PC-9 (cell line): ENCODE results near the gene ALG12. TPM values are rescaled to one million over a fixed set of nuclear protein-coding genes. Genes with fewer than 3 reads are reported as not detected.

Experiments used
- BruUV-seq: library from RNA; stranded (reverse); fragments of 400-500 nt; replicated peaks from 2 replicates; lab custom pipeline; 2021; lab: Mats Ljungman, UMichigan
- CTCF ChIA-PET: fragments of 300-600 bp; sonication (Branson Sonifier 250); formaldehyde crosslinking; loops from one replicate; lab custom pipeline; 2022; ENCODE audit warnings: antibody characterized with exemption; lab: Charles Lee
- POLR2A ChIA-PET: fragments of 300-600 bp; sonication (Branson Sonifier 250); formaldehyde crosslinking; loops from one replicate; lab custom pipeline; 2022; ENCODE audit warnings: antibody characterized with exemption; ENCODE audit not compliant: unreplicated experiment; lab: Charles Lee
- DNase-seq, 2 experiments: peaks; one replicate each; pipeline versions ENCODE4 v3.0.0 to v3.0.0-alpha.2; 2015 to 2022; ENCODE audit warnings: mixed read lengths in 1 of 2
- H2AFZ ChIP-seq: fragments of 200-600 bp; sonication (generic); 2 replicates; pipeline ENCODE4 v1.8.1; 2017; ENCODE audit warnings: antibody characterized with exemption
- H3F3A ChIP-seq: fragments of 200-600 bp; sonication (generic); 2 replicates; pipeline ENCODE4 v1.8.1; 2017; ENCODE audit warnings: antibody characterized with exemption, mild to moderate bottlenecking, low read depth; ENCODE audit not compliant: insufficient read depth
- H3K27ac ChIP-seq: fragments of 200-600 bp; sonication (generic); 2 replicates; pipeline ENCODE4 v1.6.1; 2016; ENCODE audit warnings: mixed run types
- H3K27me3 ChIP-seq: fragments of 200-600 bp; sonication (generic); 2 replicates; pipeline ENCODE4 v1.6.1; 2016; ENCODE audit warnings: low read depth, mixed run types; ENCODE audit not compliant: insufficient read depth
- H3K36me3 ChIP-seq: fragments of 200-600 bp; sonication (generic); 2 replicates; pipeline ENCODE4 v1.6.1; 2016; ENCODE audit warnings: low read depth, mixed run types
- H3K4me1 ChIP-seq: fragments of 200-600 bp; sonication (generic); replicated peaks from 2 replicates; pipeline ENCODE4 v1.6.1; 2016; ENCODE audit warnings: mixed run types; ENCODE audit not compliant: insufficient read depth
- H3K4me2 ChIP-seq: fragments of 200-600 bp; sonication (generic); 2 replicates; pipeline ENCODE4 v1.6.1; 2017; ENCODE audit warnings: mixed run types
- H3K4me3 ChIP-seq: fragments of 200-600 bp; sonication (generic); 2 replicates; pipeline ENCODE4 v1.6.1; 2016; ENCODE audit warnings: mixed run types
- H3K79me2 ChIP-seq: fragments of 200-600 bp; sonication (generic); 2 replicates; pipeline ENCODE4 v1.6.1; 2017; ENCODE audit warnings: low read depth, mixed run types
- H3K9me2 ChIP-seq: fragments of 200-600 bp; sonication (generic); 2 replicates; pipeline ENCODE4 v1.8.1; 2017; ENCODE audit warnings: mild to moderate bottlenecking; ENCODE audit not compliant: insufficient read depth
- H3K9me3 ChIP-seq: fragments of 200-600 bp; sonication (generic); 2 replicates; pipeline ENCODE4 v1.8.1; 2016; ENCODE audit warnings: low read depth; ENCODE audit not compliant: insufficient read depth
- H4K20me1 ChIP-seq: fragments of 200-600 bp; sonication (generic); 2 replicates; pipeline ENCODE4 v1.8.1; 2017; ENCODE audit not compliant: insufficient read depth
- CTCF ChIP-seq: fragments of 200-600 bp; sonication (generic); conservative IDR thresholded peaks from 2 replicates; pipeline ENCODE4 v1.6.1; 2017; ENCODE audit warnings: mixed run types, antibody characterized with exemption, mild to moderate bottlenecking, moderate library complexity
- EZH2 ChIP-seq: fragments of 200-600 bp; sonication (generic); IDR thresholded peaks from 2 replicates; pipeline ENCODE4 v1.8.0; 2017; ENCODE audit warnings: antibody characterized with exemption, low read depth
- intact Hi-C: fragments of 100-400 bp; cut with micrococcal nuclease; formaldehyde crosslinking; loops from one replicate; pipeline ENCODE4 v1.10.0; 2022; ENCODE audit not compliant: unreplicated experiment
- total RNA-seq: library from RNA; stranded (reverse); gene quantifications from 2 replicates; pipeline ENCODE4 v1.2.3, GENCODE V29; 2021

The ALG12 gene
- total RNA-seq, 1 experiment from 2014 or later, result 16.8 TPM

GRCh38 chr22:49862496-49862776 is 55.8 kb downstream of the ALG12 start:
- no TSS peak for BruUV-seq
- peaks cover 25% of the 10 kb centered on the region for H3K36me3 ChIP-seq

GRCh38 chr22:49861642-49862495 is 56.4 kb downstream of the ALG12 start:
- Histone ChIP-seq H3K9me2 (no peaks in the 10 kb centered on the region), H3K27ac (no peak overlapping the region), H3K4me1 (no peaks in the 10 kb centered on the region), H3K4me3 (no peak overlapping the region), H3K36me3 (peaks cover 20% of the 10 kb centered on the region), H4K20me1 (peaks cover 55% of the 10 kb centered on the region), H2AFZ (no peak overlapping the region), H3K4me2 (no peak overlapping the region), H3K79me2 (peaks cover 98% of the 10 kb centered on the region), H3K27me3 (no peaks in the 10 kb centered on the region), H3F3A (no peaks in the 10 kb centered on the region; the same call in 1 of the 2 replicates), H3K9me3 (peaks cover 14% of the 10 kb centered on the region)
- no peak for DNase-seq
- no TSS peak for BruUV-seq
- CTCF ChIA-PET, result interaction anchor here (0.5 kb wide), 1 partner anchor 9 kb away, joined by 3 read pairs; no protein-coding TSS in a partner anchor
- intact Hi-C loops, result no loop called here
- TF ChIP-seq CTCF (no peak), EZH2 (no peak)
- POLR2A ChIA-PET, result no interaction called here

More at GRCh38 chr22:49862496-49862776, 55.8 kb downstream of the ALG12 start:
- intact Hi-C loops, result no loop called here
- Histone ChIP-seq H3K27me3 (no peaks in the 10 kb centered on the region), H3K4me2 (no peak overlapping the region), H3K9me2 (no peaks in the 10 kb centered on the region), H3K27ac (no peak overlapping the region), H3K4me1 (no peaks in the 10 kb centered on the region), H3K79me2 (peaks cover 98% of the 10 kb centered on the region), H3F3A (no peaks in the 10 kb centered on the region; the same call in 1 of the 2 replicates), H3K4me3 (no peak overlapping the region), H4K20me1 (peaks cover 49% of the 10 kb centered on the region), H2AFZ (no peak overlapping the region), H3K9me3 (peaks cover 15% of the 10 kb centered on the region)
- TF ChIP-seq EZH2 (no peak), CTCF (no peak)
- CTCF ChIA-PET, result no interaction called here
- no peak for DNase-seq
- POLR2A ChIA-PET, result no interaction called here

- intact Hi-C loops, result no loop called here
- no TSS peak for BruUV-seq
These were observed 59.4 kb downstream of the ALG12 start for GRCh38 chr22:49858827-49859226.

More at GRCh38 chr22:49858827-49859226, 59.4 kb downstream of the ALG12 start:
- DNase-seq, result no peak
- H3K36me3 ChIP-seq, result no peaks in the 10 kb centered on the region
- H2AFZ ChIP-seq, result no peak overlapping the region
- TF ChIP-seq EZH2 (no peak), CTCF (no peak)
- no peak overlapping the region for H3K4me2 ChIP-seq
- no peak overlapping the region for H3K27ac ChIP-seq
- H3F3A ChIP-seq, result peaks cover 18% of the 10 kb centered on the region; the same call in 1 of the 2 replicates
- peaks cover 16% of the 10 kb centered on the region for H3K4me1 ChIP-seq
- no peaks in the 10 kb centered on the region for H3K9me2 ChIP-seq
- no peak overlapping the region for H3K4me3 ChIP-seq
- H3K79me2 ChIP-seq, result peaks cover 96% of the 10 kb centered on the region
- H3K27me3 ChIP-seq, result no peaks in the 10 kb centered on the region
- ChIA-PET POLR2A (no interaction called here), CTCF (no interaction called here)
- no peaks in the 10 kb centered on the region for H3K9me3 ChIP-seq
- peaks cover 73% of the 10 kb centered on the region for H4K20me1 ChIP-seq
